HG03432 (cell line): Measurements from ENCODE around the gene KREMEN1.

Experiments
- ATAC-seq: cut with Tn5 transposase; IDR thresholded peaks from one replicate; pipeline ENCODE4 v1.9.1; 2021; ENCODE audit warnings: mild to moderate bottlenecking, moderate library complexity; ENCODE audit not compliant: unreplicated experiment

Gene KREMEN1

DNA sequence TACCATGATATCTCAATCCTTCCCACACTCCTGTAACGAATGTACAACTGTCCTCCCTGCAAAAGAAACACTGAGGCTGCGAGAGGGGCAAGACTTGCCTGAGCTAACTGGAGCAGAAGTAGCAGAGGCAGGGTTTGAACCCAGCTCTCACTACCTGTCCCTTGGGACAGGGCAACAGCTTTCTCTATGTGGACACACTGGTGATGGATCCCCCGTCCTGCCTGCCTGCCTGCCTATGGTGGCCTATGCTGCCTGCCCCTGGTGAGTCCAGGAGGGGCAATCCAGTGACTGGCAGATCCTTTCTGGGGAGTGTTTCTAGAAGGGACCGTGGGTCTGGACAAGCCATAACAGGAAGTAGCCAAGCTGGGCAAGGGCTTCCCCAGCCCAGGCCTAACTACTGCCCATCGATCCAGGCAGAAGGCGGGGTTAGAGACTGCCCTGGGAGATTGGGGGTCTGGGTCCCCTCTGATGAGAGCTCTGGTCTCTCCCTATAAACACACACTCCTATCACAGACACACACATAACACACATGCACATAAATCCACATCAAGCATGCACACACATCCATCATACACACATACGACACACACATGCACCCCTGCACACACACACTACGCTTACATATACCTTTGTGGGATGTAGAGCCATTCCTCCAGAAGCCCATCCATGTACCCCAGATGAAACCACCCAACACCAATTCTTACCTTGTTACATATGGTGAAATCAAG is 131.8 kb downstream of the KREMEN1 start:
- no peak for ATAC-seq

DNA sequence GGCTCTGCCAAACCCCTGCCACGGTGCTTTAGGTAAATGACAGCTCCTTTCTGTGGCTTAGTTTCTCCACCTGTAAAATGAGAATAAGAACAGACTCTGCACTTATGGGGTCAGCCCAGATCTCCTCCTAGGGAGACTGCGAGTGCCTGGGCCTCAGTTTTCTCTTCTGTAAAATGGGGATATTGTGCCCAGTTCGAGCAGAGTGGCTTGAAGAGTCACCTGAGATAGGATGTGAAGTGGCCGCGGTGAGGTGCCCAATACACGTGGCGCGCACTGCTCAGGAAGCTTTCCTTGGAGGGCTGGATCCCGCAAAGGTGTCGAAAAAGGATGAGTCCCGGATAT is 132.4 kb downstream of the KREMEN1 start:
- no peak for ATAC-seq

DNA sequence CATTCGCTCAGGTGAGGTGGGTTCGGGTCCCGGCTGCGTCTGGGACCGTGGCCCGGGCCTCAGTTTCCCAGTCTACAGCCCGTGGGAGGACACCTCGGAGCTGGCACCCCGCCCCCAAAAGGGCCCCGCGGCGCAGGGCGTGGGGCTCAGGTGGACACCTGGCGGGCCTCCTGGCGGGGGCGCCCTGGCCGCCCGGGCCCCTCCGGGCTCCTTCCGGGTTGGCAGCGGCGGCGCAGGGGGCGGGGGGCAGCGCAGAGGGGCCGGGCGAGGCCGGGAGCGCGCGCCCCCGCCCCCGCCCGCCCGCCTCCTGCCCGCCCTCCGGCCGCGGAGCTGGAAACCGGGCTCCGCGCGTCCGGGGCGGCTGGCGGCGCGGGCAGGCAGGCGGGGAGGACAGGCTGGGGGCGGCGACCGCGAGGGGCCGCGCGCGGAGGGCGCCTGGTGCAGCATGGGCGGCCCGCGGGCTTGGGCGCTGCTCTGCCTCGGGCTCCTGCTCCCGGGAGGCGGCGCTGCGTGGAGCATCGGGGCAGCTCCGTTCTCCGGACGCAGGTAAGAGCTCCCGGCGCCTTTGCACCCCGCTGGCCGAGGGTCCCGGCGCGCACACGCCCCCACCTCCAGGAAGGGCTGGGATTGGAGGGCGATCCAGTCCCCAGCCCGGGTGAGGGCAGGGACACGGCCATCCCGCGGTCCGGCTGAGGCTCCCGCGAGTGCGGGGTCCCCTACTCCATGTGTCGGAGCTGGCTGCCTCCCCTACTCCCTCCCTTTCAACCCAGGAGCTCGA is 132.9 kb downstream of the KREMEN1 start, which contains the start of gene EMID1:
TSS of gene EMID1 (plus strand) at position 303 of the 778 bp plus-strand sequence. CDS start at position 446, 143 bp downstream.
- no peak for ATAC-seq

DNA sequence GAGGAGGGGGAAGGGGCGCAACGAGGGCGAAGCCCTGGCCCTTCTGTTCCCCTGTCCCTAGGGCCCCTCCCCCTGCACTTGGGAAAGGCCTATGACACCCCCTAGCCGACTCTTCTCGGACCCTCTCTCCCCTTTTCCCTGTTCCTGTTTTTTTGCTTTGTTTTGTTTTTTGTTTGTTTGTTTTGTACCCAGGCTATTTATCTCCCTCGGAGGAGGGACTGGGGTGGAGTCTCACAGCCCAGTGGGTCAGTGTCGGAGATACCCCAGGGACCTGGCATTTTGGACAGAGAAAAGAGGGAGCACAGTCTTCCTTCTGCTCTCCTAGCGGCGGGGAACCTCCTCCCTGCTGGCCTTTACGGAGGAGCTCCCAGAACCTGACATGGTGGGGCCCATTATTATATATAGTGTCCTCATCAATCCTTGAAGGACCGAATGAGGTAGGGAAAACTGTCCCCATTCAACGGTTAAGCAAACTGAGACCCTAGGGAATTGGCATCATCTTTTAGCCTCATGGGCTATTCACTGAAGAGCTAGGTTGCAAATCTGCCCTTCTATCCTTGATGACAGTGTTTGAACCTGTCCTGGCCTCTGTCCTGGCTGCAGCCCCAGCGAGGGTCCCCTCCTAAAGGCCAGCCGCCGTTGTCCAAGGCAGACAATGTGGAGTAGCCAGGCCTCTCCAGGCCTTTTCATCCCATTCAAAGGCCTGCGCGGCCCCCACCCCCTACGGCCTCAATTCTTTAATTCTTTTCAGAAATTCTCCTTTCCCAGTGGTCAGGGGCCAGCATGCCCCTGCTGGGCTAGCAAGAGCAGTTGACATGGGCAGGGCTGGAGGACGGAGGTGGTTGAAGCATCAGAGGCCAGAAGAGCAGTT is 133.8 kb downstream of the KREMEN1 start:
- ATAC-seq = no peak

DNA sequence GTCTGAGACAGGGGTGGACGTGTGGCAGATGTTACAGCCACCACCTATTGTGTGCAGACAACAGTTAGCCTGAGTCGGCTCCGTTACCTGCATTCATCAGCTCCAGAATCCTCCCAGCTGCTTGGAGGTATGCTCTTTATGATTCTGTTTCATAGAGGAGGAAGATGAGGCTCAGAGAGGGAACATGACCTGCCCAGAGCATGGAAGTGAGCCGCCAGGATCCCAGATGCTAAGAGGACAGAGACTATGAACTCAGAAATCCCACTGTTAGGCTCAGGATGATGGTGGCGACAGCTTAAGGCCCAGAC is 134.4 kb downstream of the KREMEN1 start:
- no peak for ATAC-seq

DNA sequence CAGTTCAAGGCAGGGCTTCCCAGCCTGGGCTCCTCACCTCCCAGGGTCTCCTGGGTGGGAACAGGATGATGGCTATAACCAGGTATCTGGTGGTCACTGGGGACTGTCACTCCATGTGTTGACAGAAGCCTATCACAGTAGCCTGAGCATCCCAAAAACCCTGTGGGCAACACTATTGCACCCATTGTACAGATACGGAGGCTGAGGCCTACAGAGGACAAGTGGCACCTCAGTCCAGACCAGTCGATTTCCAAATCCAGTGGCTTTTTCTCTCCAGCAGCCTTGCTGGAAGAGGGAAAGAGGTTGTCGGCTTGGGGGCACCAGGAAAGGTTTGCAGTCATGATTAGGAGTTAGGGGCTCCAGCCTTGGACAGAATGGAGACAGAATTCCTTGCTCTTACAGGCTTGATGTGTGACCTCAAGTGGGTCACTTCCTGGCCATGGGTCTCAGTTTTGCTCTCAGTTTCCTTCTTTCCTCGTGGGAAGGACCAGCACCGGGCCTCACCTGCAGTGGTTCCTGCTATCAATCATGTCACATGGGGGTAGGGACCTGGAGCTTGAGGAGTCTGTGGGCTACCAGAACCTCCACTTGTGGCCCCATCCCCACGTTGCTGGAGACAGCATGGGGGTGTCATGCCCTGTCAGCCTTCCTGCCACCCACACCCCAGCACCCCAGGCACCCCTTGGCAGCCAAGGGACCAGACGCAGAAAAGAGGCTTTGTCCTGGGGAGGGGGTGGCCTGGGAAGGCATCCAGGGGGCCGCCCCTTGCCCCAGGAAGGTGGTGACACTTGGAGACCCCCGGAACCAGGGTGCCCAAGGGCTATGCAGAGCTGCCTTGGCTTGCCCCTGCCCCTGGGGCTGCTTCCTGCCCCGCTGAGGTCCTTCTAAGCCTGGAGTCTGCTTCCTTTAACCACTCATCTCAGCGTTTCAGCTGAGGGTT is 135.0 kb downstream of the KREMEN1 start:
- ATAC-seq = no peak

DNA sequence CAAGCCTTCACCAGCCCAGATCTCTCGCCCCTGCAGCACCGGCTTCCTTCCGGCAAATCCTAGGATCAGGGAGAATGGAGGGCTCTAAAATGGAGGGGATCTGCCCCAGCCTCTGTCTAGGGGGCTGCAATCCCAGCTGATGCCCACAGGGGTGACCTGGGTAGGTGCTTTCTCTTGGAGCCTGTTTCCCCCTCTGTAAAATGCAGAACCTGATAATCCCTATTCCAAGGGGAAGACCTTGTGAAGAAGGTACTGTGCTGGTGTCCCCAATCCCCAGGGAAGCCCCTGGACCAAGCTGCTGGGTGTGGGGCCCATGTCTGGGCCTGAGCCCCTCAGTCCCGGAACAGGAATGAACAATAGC is 135.6 kb downstream of the KREMEN1 start:
- no peak for ATAC-seq

DNA sequence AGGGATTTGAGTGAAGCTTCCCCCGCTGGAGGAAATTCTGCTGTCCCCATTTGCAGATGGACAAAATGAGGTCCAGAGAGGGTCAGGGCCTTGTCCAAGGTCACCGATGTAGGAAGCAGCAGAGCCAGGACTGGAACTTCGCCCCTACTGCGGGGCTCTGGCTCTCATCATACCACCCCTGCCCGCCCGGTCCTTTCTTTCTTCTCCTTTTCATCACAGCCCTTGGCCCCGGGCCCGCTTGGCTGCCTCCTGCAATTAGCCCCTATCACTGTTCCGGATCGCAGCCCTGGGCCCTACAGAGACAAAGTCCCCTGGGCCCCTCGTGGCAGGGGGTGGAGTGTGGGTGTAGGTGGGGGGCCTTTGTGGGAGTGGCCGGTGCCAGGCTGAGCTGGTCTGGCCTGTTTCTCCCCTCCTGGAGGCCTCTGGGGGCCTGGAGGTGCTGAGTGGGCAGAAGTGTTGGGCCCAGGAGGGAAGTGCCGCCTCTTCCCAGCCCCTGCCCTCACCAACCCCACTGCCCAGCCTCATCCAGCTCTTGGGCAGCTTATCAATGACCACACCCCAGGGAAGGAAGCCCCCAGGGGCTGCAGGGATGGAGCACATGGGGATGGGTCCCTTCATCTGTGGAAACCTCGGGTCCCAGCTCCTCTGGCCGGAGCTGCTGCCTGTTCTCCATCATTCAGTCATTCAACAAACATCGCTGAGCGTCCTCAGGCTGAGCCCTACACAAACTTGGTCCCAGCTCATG is 136.2 kb downstream of the KREMEN1 start:
- no peak for ATAC-seq

DNA sequence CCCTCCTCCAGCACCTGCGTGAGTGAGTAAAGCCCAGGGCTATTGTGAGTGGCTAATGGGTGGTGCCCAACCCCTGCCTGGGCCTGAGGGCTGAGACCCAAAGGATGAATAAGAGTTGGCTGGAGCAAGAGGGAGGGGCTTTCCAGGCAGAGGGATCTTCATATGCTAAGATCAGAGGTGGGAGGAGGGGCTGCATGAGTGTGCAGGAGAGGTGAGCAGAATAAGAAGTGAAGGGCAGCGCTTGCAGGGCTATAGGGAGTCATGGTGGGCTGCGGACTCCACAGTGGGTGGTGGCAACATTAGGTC is 136.7 kb downstream of the KREMEN1 start:
- ATAC-seq = no peak

DNA sequence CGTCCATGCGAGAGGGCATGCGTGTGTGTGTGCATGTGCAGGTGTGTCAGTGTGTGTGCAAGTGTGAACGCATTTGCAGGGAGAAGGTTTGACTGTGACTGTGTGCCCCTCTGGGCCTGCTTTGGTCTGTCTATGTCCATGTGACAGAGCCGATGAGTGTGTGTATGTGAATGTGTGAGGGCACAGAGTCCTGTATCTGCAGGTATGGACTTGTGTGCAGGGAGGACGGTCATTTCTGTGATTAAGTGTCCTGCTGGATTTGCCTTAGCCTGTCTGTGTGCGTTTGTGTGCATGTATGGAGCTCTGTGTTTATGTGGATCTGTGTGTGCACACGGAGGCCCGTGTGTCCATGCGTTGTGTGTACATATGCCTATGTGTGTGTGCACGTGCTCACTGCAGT is 138.2 kb downstream of the KREMEN1 start:
- ATAC-seq = no peak

DNA sequence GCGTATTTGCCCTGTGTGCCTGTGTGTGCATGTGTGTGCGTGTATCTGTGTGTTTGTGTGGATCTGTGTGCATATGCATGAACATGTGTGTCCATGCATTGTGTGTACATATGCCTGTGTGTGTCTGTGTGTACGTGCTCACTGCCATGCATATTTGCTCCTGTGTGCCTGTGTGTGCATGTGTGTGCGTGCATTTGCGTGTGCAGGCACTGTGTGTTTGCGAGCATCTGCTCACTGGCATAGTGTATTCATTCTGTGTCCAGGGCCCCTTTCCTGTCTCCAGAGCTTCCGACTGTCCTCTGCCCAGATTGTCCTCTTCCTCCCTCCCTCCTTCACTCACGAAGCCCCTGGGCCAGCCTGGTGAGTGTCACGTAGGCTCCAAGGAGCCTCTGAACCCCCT is 138.6 kb downstream of the KREMEN1 start:
- ATAC-seq = no peak

DNA sequence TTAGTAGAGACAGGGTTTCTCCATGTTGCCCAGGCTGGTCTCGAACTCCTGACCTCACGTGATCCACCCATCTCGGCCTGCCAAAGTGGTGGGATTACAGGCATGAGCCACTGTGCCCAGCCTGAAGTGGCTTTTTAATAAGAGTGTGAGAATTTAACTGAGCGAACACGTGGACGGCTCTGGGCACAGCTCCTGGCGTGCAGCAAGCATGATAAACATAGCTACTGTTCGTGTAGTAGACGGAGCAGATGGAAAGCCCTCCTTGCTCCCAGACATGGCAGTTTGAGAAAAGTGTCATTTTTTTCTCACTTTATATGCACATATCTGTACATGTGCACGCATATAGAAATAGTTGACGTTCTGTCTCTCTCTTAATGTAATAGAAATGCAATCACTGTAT is 139.9 kb downstream of the KREMEN1 start:
- no peak for ATAC-seq

DNA sequence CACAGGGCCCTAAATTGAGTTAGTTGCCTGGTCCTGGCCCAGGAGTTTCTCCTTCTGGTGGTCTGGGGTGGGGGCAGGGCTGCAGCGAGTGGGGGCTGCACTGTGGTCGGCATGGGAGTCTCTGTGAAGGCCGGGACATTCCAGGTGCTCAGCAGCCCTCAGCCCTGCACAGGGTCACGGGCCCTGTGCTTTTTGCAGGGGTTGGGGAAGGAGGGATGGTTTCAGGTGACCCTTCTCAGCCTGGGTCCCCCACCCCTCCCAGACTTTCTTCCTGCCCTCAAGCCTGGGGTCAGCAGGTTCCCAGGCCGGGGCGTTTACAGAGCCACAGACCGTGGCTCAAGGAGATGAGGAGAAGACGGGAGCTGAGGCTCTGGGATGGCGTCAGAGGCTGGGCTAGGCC is 140.7 kb downstream of the KREMEN1 start:
- ATAC-seq = no peak

DNA sequence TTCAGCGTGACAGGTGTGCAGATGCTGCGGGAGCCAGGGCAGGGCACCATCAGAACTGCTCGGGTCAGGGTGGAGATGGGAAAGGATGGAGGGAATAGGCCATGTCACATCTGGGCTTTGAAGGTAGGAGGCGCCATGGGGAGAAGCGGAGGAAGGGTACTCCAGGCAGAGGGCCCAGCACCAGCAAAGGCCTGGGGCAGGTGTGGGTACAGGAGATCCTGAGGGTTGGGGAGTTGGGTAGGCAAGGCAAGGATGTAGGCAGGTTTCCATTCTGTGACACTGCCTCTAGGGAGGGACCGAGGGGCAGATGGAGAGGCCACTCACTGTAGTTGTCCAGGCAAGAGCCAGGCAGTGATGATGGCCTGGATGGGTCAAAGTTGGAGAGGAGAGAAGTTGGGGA is 141.4 kb downstream of the KREMEN1 start:
- ATAC-seq = no peak

DNA sequence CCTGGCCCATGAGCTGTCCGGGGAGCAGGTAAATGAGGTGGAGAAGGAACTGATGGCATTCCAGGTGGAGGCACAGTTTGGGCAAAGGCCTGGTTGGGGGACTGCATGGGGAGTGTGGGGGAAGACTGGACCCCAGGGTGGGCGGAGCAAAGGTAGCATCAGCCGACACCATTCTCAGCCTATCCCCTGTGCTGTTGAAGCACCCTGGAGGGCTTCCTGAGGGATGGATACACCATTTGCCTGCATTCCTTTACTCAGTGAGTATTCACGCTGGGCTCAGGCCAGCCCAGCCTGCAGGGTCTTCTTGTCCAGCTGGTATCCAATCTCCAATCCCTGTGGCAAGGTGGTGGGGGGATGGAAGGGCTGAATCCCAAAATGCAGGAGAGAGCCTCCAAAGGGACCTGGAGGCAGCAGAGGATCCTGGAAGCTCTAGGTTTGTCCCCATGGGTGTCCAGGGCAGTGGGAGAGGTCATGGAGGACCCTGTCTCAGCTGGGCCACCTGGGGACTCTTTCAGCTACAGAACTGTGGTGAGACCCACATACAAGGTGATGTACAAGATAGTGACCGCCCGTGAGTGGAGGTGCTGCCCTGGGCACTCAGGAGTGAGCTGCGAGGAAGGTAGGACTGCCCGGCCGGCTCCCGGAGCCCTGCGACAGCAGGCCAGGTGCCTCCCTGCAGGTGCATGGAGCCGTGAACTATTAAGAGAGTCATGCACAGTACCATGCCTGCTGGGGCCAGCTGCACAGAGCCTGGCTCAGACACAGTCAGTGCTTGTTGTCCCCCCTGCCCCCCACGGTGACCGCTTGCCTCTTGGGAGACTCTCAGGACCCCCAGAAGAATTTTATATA is 142.4 kb downstream of the KREMEN1 start:
- ATAC-seq = no peak

DNA sequence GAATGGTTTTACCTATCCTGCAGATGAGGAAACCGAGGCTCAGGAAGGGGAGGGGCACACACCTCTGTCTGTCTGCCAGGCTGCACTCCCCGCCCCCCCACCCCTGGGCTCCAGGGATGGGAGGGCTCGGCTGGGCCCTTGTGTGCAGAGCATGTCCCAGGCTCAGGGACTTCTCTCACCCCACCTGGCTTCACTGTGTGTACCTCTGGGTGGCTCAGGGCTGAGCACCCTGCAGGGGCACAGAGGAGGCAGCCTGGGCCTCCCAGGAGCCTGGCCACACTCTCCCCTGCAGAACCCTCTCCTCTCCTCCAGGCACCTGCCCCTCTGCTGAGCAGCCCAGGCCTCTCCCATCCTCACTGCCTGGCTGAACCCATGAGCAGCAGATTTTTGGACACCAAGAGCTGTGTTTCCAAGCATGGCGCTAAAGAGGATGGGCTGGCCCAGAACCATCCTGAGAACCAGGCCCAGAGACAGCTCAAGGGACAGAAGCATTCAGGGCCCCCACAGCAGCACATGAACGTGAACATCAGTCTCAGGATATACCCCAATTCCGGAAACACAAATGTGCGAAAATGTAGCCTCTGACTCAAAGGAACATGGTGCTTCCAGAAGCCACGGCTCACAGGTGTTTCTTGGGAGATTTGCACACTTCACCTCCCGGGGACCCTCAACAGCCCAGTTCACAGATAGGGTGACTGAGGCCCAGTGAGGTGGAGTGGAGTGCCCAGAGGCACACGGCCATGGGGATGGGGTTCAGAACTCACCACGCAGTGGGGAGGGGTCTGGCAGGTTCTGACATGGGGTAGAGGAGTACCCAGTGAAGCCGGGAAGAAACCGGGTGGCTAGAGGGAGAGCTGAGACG is 143.4 kb downstream of the KREMEN1 start:
- ATAC-seq = no peak

DNA sequence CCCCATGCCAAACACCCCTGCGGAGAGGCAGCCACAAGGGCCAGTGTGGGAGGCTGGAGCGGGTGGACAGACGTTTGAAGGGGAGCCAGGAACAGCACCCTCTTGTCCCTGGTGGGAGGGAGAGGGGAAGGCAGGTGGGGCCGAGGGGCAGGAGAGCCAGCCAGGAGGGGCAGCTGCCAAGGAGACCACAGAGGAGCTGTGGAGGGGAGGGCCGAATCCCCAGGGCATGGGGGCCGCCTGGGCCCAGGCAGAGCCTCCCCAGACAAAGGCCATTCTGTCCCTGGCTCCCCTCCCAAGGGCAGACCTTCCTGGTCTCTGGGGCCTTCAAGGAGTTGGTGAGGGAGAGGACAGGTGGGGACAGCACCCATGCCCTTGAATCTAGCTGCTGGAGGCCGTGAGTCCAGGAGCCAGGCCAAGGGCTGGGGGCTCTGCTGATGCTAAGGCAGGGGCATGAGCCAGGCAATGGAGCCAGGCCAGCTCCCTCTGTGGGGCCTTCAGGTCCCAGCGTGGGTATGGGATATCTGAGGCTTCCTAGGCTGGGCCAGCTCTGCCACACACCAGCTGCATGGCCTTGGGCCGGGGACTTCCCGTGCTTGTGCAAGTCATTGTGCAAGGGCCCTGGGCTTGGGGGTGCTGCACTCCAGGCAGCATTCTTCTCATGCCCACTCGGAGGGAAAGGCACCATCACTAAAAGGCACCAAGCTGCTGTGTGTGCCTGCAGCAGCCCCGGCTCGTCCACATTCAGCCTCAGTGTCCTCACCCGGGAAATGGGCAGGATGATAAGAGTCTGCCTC is 144.2 kb downstream of the KREMEN1 start:
- ATAC-seq = no peak
